OCI-LY7 (cell line): Measurements from ENCODE around the gene COA8.

Experiments used
- CTCF ChIP-seq: fragments of 200-600 bp; sonication (generic); conservative IDR thresholded peaks from 2 replicates; pipeline ENCODE4 v1.5.1; 2014; ENCODE audit warnings: mild to moderate bottlenecking, antibody characterized with exemption, low read length, moderate library complexity, mixed read lengths
- EZH2phosphoT487 ChIP-seq: fragments of 200-600 bp; sonication (generic); IDR thresholded peaks from 2 replicates; pipeline ENCODE4 v1.6.1; 2018; ENCODE audit warnings: low read depth, borderline replicate concordance, mild to moderate bottlenecking, mixed run types, antibody characterized with exemption, low read length, moderate library complexity, mixed read lengths

- TF ChIP-seq CTCF, result no peak
- TF ChIP-seq EZH2phosphoT487, result no peak
Measured at GRCh38 chr14:103523575-103523954, 39.2 kb upstream of the COA8 start.
